GM10266 (cell line): ENCODE measurements around the gene MMP17.

Experiments
- DNase-seq: peaks from one replicate; pipeline ENCODE4 v3.0.0; 2012; ENCODE audit errors: extremely low spot score
- CTCF ChIP-seq: IDR thresholded peaks from 2 replicates; pipeline ENCODE4 v1.5.1; 2012; ENCODE audit warnings: mild to moderate bottlenecking, low read depth; ENCODE audit not compliant: control insufficient read depth, insufficient read depth; ENCODE audit errors: missing control alignments

The MMP17 gene

GRCh38 chr12:131795064-131795463 lies 33.1 kb upstream of the MMP17 start:
- no peak for DNase-seq
- TF ChIP-seq CTCF = no peak

- DNase-seq = no peak
- TF ChIP-seq CTCF = no peak
Observed at GRCh38 chr12:131795690-131796410, 32.3 kb upstream of the MMP17 start.

- TF ChIP-seq CTCF = no peak
- DNase-seq = no peak
Observed at GRCh38 chr12:131796411-131796736, 31.8 kb upstream of the MMP17 start.

GRCh38 chr12:131796754-131797587 lies 31.2 kb upstream of the MMP17 start:
- DNase-seq = no peak
- TF ChIP-seq CTCF = no peak

- no peak for DNase-seq
Observed at GRCh38 chr12:131797588-131797934, 30.6 kb upstream of the MMP17 start.

GRCh38 chr12:131799195-131799594 lies 29.0 kb upstream of the MMP17 start:
- TF ChIP-seq CTCF = no peak
- no peak for DNase-seq

More at GRCh38 chr12:131797588-131797934, 30.6 kb upstream of the MMP17 start:
- TF ChIP-seq CTCF = no peak
